GM12801 (cell line): Measurements from ENCODE around the gene OR10G7.

Source experiments
- TF ChIP-seq, protein P1 (sequence below): IDR thresholded peaks from one replicate; pipeline ENCODE4 v1.5.1; 2011; ENCODE audit warnings: control low read depth; ENCODE audit not compliant: insufficient read length; ENCODE audit errors: extremely low read depth

The OR10G7 gene

DNA sequence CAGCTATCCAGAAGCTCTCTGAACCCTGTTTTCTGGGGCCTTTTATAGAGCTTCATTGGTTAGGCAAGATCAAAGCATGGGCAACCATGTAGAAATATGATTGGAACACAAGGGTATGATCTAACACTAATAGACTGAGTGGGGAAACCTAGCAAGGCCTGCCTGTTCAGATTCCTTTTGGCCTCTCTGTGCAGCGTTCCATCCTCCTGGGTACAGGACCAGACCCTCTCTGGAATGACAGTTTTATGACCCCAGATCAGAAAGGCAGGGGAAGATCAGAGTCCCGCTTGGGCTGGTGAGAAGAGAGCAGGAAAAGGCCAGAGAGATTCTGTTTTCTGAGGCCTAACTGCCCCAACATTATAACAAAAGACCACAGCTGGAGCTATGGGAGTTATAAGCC, 37.5 kb upstream of the OR10G7 start:
- TF ChIP-seq, protein P1, sequence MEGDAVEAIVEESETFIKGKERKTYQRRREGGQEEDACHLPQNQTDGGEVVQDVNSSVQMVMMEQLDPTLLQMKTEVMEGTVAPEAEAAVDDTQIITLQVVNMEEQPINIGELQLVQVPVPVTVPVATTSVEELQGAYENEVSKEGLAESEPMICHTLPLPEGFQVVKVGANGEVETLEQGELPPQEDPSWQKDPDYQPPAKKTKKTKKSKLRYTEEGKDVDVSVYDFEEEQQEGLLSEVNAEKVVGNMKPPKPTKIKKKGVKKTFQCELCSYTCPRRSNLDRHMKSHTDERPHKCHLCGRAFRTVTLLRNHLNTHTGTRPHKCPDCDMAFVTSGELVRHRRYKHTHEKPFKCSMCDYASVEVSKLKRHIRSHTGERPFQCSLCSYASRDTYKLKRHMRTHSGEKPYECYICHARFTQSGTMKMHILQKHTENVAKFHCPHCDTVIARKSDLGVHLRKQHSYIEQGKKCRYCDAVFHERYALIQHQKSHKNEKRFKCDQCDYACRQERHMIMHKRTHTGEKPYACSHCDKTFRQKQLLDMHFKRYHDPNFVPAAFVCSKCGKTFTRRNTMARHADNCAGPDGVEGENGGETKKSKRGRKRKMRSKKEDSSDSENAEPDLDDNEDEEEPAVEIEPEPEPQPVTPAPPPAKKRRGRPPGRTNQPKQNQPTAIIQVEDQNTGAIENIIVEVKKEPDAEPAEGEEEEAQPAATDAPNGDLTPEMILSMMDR = no peak

DNA sequence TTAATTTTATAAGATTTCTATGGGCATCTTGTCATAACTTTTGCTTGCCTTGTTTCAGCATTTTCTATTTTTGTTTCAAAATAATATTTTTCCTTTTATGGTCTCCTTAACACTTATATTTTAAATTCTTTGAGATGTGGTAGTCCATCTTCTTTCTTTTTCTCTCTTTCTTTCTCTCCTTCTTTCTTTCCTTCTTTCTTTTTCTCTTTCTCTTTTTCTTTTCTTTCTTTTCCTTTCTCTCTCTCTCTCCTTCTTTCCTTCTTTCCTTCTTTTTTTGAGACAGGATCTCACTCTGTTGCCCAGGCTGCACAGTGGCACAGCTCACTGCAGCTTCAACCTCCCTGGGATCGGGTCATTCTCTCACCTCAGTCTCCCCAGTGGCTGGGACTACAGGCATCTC, 36.1 kb upstream of the OR10G7 start:
- TF ChIP-seq, protein P1 = no peak

GRCh38 chr11:124075841-124076651, 34.9 kb upstream of the OR10G7 start:
- TF ChIP-seq, protein P1 = no peak

- TF ChIP-seq, protein P1 = no peak
Measured at GRCh38 chr11:124075492-124075840, 34.3 kb upstream of the OR10G7 start.

- TF ChIP-seq, protein P1 = no peak
Measured at GRCh38 chr11:124074554-124074953, 33.4 kb upstream of the OR10G7 start.

DNA sequence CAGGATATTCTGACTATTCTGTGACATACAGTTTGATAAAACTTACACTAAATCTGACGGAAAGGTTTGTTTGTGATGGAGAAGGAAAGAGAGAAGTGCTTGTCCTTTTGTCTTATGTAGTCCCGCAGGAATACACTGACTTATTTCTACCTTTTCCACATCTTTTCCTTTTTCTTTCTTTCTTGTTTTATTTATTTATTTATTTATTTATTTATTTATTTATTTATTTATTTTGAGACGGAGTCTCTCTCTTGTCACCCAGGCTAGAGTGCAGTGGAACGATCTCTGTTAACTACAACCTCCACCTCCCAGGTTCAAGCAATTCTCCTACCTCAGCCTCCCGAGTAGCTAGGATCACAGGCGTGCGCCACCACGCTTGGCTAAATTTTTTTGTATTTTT, 31.0 kb upstream of the OR10G7 start:
- TF ChIP-seq, protein P1 = no peak

DNA sequence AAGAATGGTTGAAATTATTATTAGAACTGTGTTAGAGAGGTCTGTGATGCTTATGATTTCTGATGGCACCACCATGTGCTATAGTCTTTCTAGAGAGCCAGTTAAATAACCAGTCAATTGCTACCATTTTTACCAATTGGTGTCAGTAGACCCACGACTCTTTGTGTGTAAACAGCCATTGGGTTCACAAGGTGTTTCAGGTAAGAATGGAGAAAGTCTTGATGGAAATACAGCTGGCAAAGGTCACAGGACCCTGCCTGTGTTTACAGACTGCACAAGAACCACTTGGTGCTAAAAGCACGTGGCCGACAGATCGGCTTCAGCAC, 30.5 kb upstream of the OR10G7 start:
- TF ChIP-seq, protein P1 = no peak
